D721Med (cell line): ENCODE measurements around the gene NYAP2.

Source experiments
- DNase-seq: peaks from one replicate; pipeline ENCODE4 v3.0.0; 2011; ENCODE audit warnings: low spot score; ENCODE audit not compliant: insufficient read length
- FAIRE-seq: peaks from 2 replicates; lab custom pipeline; 2011; peaks lifted over from hg19 to GRCh38; lab: Jason Lieb, UNC
- CTCF ChIP-seq: IDR thresholded peaks from 2 replicates; pipeline ENCODE4 v1.5.1; 2012; ENCODE audit warnings: mild to moderate bottlenecking, control low read depth; ENCODE audit not compliant: insufficient read depth; ENCODE audit errors: missing control alignments

NYAP2 gene

GRCh38 chr2:225462945-225463344 is 63.4 kb downstream of the NYAP2 start:
- no peak for TF ChIP-seq CTCF
- DNase-seq (no peak), FAIRE-seq (no peak)

GRCh38 chr2:225463449-225463848 is 63.9 kb downstream of the NYAP2 start:
- FAIRE-seq: no peak
- no peak for TF ChIP-seq CTCF

GRCh38 chr2:225464346-225465025 is 65.0 kb downstream of the NYAP2 start:
- DNase-seq (no peak), FAIRE-seq (no peak)
- TF ChIP-seq CTCF: no peak

More at GRCh38 chr2:225463449-225463848, 63.9 kb downstream of the NYAP2 start:
- no peak for DNase-seq

- DNase-seq (no peak), FAIRE-seq (no peak)
- TF ChIP-seq CTCF: no peak
These were observed 66.3 kb downstream of the NYAP2 start for GRCh38 chr2:225465827-225466226.

GRCh38 chr2:225466891-225467604 is 67.5 kb downstream of the NYAP2 start:
- no peak for TF ChIP-seq CTCF
- FAIRE-seq (no peak), DNase-seq (no peak)

- FAIRE-seq (no peak), DNase-seq (no peak)
- no peak for TF ChIP-seq CTCF
These were observed 68.6 kb downstream of the NYAP2 start for GRCh38 chr2:225468131-225468530.

GRCh38 chr2:225471039-225471438 is 71.5 kb downstream of the NYAP2 start:
- no peak for TF ChIP-seq CTCF
- FAIRE-seq (no peak), DNase-seq (no peak)
